ENCODE measurements around the gene WDR81. TPM values are rescaled to one million over a fixed set of nuclear protein-coding genes. Genes with fewer than 3 reads are reported as not detected.

The WDR81 gene
- total RNA-seq, 2 experiments from 2014 or later, result 7.0 to 8.0 TPM

DNA sequence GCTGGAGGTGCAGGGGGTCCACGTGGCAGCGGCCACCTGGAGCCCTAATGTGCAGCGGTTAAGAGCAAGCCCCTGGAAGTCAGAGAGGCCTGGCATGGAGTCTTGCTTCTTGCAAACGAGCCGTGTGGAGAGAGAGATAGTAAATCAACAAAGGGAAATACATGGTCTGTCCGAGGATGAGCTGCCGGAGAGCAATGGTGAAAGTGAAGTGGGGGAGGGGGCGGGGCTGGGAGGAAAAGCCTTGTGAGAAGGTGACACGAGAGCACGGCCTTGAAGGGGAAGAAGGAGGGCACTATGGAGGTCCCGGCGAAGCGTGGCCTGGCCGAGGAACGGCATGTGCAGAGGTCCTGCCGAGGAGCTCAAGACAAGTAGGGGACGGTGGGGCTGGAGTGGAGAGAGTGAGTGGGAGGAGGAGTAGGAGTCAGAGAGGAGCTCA is 31.3 kb downstream of the WDR81 start:
- ChIA-PET CTCF (no interaction called here), POLR2A (interaction anchor here (0.6 kb wide), 1 partner anchor 14 kb away, joined by 3 read pairs; no protein-coding TSS in a partner anchor)
- Mint-ChIP-seq H3K27me3 (no peaks in the 10 kb centered on the region), H3K27ac (no peak overlapping the region), H3K4me1 (ENCODE audit: low read depth) (peaks cover 4% of the 10 kb centered on the region), H3K36me3 (ENCODE audit: low read depth) (no peaks in the 10 kb centered on the region), H3K9me3 (no peaks in the 10 kb centered on the region), H3K4me3 (no peak overlapping the region)
- TF ChIP-seq, protein P1, sequence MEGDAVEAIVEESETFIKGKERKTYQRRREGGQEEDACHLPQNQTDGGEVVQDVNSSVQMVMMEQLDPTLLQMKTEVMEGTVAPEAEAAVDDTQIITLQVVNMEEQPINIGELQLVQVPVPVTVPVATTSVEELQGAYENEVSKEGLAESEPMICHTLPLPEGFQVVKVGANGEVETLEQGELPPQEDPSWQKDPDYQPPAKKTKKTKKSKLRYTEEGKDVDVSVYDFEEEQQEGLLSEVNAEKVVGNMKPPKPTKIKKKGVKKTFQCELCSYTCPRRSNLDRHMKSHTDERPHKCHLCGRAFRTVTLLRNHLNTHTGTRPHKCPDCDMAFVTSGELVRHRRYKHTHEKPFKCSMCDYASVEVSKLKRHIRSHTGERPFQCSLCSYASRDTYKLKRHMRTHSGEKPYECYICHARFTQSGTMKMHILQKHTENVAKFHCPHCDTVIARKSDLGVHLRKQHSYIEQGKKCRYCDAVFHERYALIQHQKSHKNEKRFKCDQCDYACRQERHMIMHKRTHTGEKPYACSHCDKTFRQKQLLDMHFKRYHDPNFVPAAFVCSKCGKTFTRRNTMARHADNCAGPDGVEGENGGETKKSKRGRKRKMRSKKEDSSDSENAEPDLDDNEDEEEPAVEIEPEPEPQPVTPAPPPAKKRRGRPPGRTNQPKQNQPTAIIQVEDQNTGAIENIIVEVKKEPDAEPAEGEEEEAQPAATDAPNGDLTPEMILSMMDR (IDR thresholded peaks at IDR 0.05), result no peak
- ATAC-seq, result no peak
- no peak for DNase-seq
- intact Hi-C loops (cut with micrococcal nuclease), result no loop called here

GRCh38 chr17:1758807-1759206 is 34.3 kb downstream of the WDR81 start:
- Mint-ChIP-seq H3K4me3 (no peak overlapping the region), H3K36me3 (ENCODE audit: low read depth) (no peaks in the 10 kb centered on the region), H3K27ac (no peak overlapping the region), H3K9me3 (no peaks in the 10 kb centered on the region), H3K4me1 (ENCODE audit: low read depth) (peaks cover 23% of the 10 kb centered on the region), H3K27me3 (no peaks in the 10 kb centered on the region)
- POLR2A ChIA-PET, result no interaction called here
- no peak for ATAC-seq
- DNase-seq, result no peak
- CTCF ChIA-PET, result no interaction called here
- intact Hi-C loops (cut with micrococcal nuclease), result no loop called here
- TF ChIP-seq, protein P1 (IDR thresholded peaks at IDR 0.05), result no peak

- Mint-ChIP-seq H3K27ac (no peak overlapping the region), H3K9me3 (no peaks in the 10 kb centered on the region), H3K4me3 (no peak overlapping the region), H3K36me3 (ENCODE audit: low read depth) (peaks cover 2% of the 10 kb centered on the region), H3K27me3 (no peaks in the 10 kb centered on the region), H3K4me1 (ENCODE audit: low read depth) (peaks cover 31% of the 10 kb centered on the region)
- ATAC-seq, result no peak
- intact Hi-C loops (cut with micrococcal nuclease), result no loop called here
- ChIA-PET POLR2A (no interaction called here), CTCF (no interaction called here)
- DNase-seq, result no peak
- TF ChIP-seq, protein P1 (IDR thresholded peaks at IDR 0.05), result no peak
Measured at GRCh38 chr17:1759529-1759928, 35.0 kb downstream of the WDR81 start.

DNA sequence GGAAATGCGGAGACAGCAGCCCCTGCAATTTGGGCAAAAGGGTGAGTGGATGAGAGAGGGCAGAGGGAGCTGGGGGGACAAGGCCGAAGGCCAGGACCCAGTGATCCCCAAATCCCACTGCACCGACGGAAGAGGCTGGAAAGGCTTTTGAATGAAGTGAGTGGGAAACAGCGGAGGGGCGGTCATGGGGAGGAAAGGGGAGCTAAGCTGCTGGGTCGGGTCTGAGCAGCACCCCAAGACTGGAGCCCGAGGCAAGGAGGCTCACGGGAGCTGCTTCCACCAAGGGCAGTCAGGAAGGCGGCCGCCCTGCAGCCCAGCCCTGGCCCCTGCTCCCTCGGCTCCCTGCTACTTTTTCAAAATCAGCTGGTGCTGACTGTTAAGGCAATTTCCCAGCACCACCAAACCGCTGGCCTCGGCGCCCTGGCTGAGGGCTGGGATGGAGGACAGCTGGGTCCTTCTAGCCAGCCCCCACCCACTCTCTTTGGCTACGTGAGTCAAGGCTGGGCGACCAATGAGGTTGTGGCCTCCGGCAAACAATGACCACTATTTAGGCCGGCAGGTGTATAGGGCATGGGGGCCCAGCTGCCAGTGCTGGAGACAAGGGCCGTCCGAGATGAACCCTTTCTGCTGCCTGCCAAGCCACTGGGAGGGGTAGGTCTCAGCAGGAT is 37.9 kb downstream of the WDR81 start:
- Mint-ChIP-seq H3K4me3 (no peak overlapping the region), H3K4me1 (ENCODE audit: low read depth) (peaks cover 32% of the 10 kb centered on the region), H3K27me3 (no peaks in the 10 kb centered on the region), H3K27ac (peak overlapping the region; percentile 82), H3K36me3 (ENCODE audit: low read depth) (peaks cover 3% of the 10 kb centered on the region), H3K9me3 (no peaks in the 10 kb centered on the region)
- CTCF ChIA-PET, result interaction anchor here (0.7 to 1.8 kb wide), 4 partner anchors 41 to 118 kb away, joined by 3 to 8 read pairs (median 5); partner anchors contain the start of gene RILP
- DNase-seq (no peak), ATAC-seq (no peak)
- intact Hi-C loops (cut with micrococcal nuclease), result no loop called here
- POLR2A ChIA-PET, result interaction anchor here (0.5 to 3.3 kb wide), 6 partner anchors 14 to 501 kb away, joined by 3 to 8 read pairs (median 4); no protein-coding TSS in a partner anchor
- TF ChIP-seq, protein P1 (IDR thresholded peaks at IDR 0.05), result no peak

Measured in activated CD8-positive, alpha-beta T cell treated with anti-CD3 and anti-CD28 coated beads for 36 hours (primary cell).